ENCODE results near the gene SEMA4G. TPM values are rescaled to one million over a fixed set of nuclear protein-coding genes. Genes with fewer than 3 reads are reported as not detected.

SEMA4G gene, protein sequence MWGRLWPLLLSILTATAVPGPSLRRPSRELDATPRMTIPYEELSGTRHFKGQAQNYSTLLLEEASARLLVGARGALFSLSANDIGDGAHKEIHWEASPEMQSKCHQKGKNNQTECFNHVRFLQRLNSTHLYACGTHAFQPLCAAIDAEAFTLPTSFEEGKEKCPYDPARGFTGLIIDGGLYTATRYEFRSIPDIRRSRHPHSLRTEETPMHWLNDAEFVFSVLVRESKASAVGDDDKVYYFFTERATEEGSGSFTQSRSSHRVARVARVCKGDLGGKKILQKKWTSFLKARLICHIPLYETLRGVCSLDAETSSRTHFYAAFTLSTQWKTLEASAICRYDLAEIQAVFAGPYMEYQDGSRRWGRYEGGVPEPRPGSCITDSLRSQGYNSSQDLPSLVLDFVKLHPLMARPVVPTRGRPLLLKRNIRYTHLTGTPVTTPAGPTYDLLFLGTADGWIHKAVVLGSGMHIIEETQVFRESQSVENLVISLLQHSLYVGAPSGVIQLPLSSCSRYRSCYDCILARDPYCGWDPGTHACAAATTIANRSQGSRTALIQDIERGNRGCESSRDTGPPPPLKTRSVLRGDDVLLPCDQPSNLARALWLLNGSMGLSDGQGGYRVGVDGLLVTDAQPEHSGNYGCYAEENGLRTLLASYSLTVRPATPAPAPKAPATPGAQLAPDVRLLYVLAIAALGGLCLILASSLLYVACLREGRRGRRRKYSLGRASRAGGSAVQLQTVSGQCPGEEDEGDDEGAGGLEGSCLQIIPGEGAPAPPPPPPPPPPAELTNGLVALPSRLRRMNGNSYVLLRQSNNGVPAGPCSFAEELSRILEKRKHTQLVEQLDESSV
- total RNA-seq (1 to 10 TPM; 3.1 to 3.8 (median 3.3) TPM), polyA plus RNA-seq (3.2 TPM)
- long read RNA-seq, donor 1, partial matches to known transcripts: 0 of 5 reads
- long read RNA-seq, donor 1, other reads (novel, unspliced or antisense): 4 of 5 reads
- long read RNA-seq, donor 2, partial matches to known transcripts: 0 of 1 reads
- long read RNA-seq, donor 2, other reads (novel, unspliced or antisense): 1 of 1 reads
- long read RNA-seq, donor 3: 0 reads
- long read RNA-seq, donor 4: 0 reads

DNA sequence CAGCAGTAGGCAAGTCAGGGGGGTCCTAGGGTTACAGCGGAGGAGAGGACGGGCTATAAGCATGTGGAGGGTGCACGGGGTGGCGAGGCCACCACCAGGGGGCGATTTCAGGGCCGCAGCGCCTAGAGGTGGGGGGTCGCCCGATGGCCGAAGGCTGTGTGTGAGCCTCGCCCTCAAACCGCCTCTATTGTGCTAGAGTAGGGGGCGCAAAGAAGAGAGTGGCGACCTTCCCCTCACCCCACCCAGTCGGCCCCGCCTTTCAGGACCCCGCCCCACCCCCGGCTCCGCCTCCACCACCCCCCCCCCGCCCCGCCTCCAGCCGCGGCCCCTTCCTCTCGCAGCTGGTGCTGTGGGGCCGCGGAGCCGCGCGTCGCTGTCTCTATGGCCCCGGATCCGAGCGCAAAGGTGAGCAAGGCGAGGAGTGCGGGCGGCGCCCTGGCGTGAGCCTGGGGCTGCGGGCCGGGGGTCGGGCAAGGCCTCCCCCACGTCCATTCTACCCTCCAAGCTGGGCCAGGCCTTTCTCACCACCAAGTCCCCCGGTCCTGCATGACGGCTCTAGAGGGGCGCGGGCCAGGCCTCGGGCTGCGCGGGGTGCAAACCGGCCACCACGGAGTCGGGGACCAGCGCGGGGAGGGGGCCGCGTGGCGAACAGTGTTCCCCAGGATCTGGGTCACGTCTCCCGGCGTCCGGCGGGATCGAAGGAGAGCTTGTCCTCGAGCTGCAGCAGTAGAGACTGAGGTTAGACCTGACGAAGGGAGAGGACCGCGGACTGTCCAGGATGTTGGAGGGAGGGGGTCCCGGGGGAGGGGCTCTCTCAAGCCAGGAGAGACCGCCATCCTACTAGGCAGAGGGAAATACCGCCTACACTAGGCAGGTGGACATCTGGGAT lies at the start of gene SEMA4G:
TSS of gene SEMA4G (plus strand) at position 318 of the 889 bp plus-strand sequence. CDS start 3,409 bp downstream, outside the sequence.
- Histone ChIP-seq H3K27ac (ENCODE audit: low read length) (no peak within 1 kb of the TSS), H3K9me3 (ENCODE audit: control insufficient read depth, low read length) (no peaks in the 10 kb centered on the region), H3K27me3 (ENCODE audit: control insufficient read depth, insufficient read depth) (no peaks in the 10 kb centered on the region), H3K4me3 (ENCODE audit: low read length) (peak within 1 kb of the TSS; percentile 59), H3K4me1 (ENCODE audit: control insufficient read depth, insufficient read depth, low read length) (no peaks in the 10 kb centered on the region)
- intact Hi-C loops (cut with DNase I): no loop called here
- DNase-seq (peak; percentile 56 to 86 (median 79)), ATAC-seq (peak; percentile 76 to 85)
- 2% methylated on average over 70 of the region's 70 CpGs for whole genome bisulfite sequencing

DNA sequence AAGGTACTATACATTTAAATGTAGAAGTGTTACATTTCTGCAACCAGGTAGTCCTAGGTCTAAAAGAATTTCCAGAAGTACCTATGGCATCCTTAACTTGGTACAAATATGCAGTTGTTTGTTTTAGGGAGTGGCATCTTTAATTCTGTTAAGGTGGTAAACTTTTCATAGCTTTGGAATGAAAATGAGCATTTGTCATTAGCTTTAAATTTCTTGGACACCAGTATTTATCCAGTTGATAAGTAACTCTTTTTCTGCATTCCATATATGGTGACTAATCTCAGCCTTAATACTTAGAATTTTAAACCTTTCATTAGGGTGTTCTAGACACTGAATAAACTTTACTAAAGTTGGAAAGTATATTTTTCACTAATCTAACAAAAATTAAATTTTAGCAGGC lies 45.7 kb upstream of the SEMA4G start:
- no peak overlapping the region for H3K27ac ChIP-seq (ENCODE audit: low read length)
- no peak for ATAC-seq
- no peak overlapping the region for H3K4me3 ChIP-seq (ENCODE audit: low read length)
- intact Hi-C loops (cut with DNase I): no loop called here
- H3K27me3 ChIP-seq (ENCODE audit: control insufficient read depth, insufficient read depth): no peaks in the 10 kb centered on the region
- H3K4me1 ChIP-seq (ENCODE audit: control insufficient read depth, insufficient read depth, low read length): no peaks in the 10 kb centered on the region
- no peaks in the 10 kb centered on the region for H3K9me3 ChIP-seq (ENCODE audit: control insufficient read depth, low read length)
- DNase-seq: no peak

DNA sequence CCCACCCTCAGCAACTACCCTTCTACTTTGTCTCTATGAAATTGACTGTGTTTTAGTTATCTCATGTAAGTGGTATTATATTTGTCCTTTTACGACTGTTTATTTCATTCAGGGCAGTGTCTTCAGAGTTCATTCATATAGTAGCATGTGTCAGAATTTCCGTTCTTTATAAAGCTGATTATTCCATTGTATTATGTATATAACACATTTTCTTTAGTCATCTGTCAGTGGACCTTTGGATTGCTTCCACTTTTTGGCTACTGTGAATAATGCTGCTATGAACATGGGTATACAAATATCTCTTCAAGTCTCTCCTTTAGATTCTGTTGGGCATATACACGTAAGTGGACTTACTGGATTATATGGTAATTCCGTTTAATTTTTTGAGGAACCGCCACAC lies 42.0 kb upstream of the SEMA4G start:
- ATAC-seq (no peak), DNase-seq (no peak)
- WGBS: 83% methylated on average over 5 of the region's 5 CpGs
- no peak overlapping the region for H3K27ac ChIP-seq (ENCODE audit: low read length)
- no peaks in the 10 kb centered on the region for H3K9me3 ChIP-seq (ENCODE audit: control insufficient read depth, low read length)
- no peaks in the 10 kb centered on the region for H3K4me1 ChIP-seq (ENCODE audit: control insufficient read depth, insufficient read depth, low read length)
- H3K27me3 ChIP-seq (ENCODE audit: control insufficient read depth, insufficient read depth): no peaks in the 10 kb centered on the region
- intact Hi-C loops (cut with DNase I): no loop called here
- H3K4me3 ChIP-seq (ENCODE audit: low read length): no peak overlapping the region

DNA sequence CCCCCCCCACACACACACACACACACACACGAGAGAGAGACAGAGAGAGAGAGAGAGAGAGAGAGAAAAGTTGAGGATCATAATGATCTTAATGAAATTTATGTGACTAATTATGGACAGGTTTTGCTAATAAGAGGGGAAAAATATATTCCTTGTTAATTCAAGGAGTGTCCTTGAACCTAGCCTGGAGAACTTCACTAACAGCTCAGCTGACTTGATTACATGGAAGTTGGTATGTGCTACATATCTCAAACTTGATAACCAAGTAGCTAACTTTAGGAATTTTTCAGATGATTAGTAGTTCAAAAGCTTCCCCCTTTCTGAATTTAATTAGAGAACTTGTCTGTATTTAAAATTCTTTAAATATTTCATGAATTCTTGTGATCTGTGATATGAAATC lies 41.3 kb upstream of the SEMA4G start:
- intact Hi-C loops (cut with DNase I): no loop called here
- H3K9me3 ChIP-seq (ENCODE audit: control insufficient read depth, low read length): no peaks in the 10 kb centered on the region
- DNase-seq (no peak), ATAC-seq (no peak)
- no peak overlapping the region for H3K4me3 ChIP-seq (ENCODE audit: low read length)
- 9% methylated on average over 1 of the region's 1 CpG for WGBS
- H3K27me3 ChIP-seq (ENCODE audit: control insufficient read depth, insufficient read depth): no peaks in the 10 kb centered on the region
- H3K4me1 ChIP-seq (ENCODE audit: control insufficient read depth, insufficient read depth, low read length): no peaks in the 10 kb centered on the region
- H3K27ac ChIP-seq (ENCODE audit: low read length): no peak overlapping the region

DNA sequence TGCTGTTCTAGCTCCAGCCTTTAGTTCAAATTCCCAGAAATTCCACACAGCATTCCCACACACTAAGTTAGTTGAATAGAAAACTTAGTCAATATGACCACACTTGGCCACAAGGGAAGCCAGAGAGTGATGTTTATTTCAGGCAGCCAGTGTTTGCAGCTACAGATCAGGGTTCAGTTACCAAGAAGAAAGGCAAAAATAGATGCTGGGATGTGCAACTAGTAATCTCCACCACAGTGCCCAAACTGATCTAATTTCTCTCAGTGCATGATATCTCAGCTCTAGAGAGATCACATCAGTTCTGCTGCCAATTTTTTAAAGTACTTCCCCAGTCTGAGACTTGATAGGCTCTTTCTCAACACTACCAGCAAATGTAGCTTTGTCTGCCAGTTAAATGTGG lies 38.9 kb upstream of the SEMA4G start:
- Histone ChIP-seq H3K27ac (ENCODE audit: low read length) (no peak overlapping the region), H3K4me1 (ENCODE audit: control insufficient read depth, insufficient read depth, low read length) (no peaks in the 10 kb centered on the region), H3K4me3 (ENCODE audit: low read length) (no peak overlapping the region), H3K27me3 (ENCODE audit: control insufficient read depth, insufficient read depth) (no peaks in the 10 kb centered on the region), H3K9me3 (ENCODE audit: control insufficient read depth, low read length) (no peaks in the 10 kb centered on the region)
- no peak for DNase-seq
- peak in 1 of 2 donors; percentile 50 for ATAC-seq
- intact Hi-C loops (cut with DNase I): no loop called here

DNA sequence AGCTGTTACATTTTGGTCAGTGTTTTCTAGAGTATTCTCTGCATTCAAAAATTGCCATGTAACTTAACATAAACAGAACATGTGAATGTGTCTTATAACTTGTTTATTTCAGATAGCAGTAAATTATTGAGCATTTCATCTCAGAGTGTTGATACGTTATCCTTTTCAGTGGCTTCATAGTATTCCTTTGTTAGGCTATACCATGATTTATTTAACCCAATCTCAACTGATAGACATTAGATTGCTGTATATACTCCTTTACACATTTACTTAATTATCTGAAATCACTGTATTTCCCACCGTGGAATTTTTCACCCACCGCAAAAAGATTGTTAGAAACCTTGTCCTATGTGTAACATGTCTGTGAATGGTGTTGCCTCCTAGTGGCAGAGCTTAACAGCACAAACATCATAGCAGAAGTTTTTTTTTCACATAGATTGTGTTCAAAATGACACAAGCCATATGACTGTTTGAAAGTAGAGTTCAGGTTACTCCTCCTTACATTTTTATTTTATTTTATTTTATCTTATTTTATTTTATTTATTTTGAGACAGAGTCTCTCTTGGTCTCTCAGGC lies 35.1 kb upstream of the SEMA4G start:
- DNase-seq (no peak), ATAC-seq (no peak)
- no peaks in the 10 kb centered on the region for H3K4me1 ChIP-seq (ENCODE audit: control insufficient read depth, insufficient read depth, low read length)
- 96% methylated on average over 3 of the region's 3 CpGs for WGBS
- H3K4me3 ChIP-seq (ENCODE audit: low read length): no peak overlapping the region
- no peak overlapping the region for H3K27ac ChIP-seq (ENCODE audit: low read length)
- intact Hi-C loops (cut with DNase I): no loop called here
- H3K27me3 ChIP-seq (ENCODE audit: control insufficient read depth, insufficient read depth): no peaks in the 10 kb centered on the region
- H3K9me3 ChIP-seq (ENCODE audit: control insufficient read depth, low read length): no peaks in the 10 kb centered on the region

DNA sequence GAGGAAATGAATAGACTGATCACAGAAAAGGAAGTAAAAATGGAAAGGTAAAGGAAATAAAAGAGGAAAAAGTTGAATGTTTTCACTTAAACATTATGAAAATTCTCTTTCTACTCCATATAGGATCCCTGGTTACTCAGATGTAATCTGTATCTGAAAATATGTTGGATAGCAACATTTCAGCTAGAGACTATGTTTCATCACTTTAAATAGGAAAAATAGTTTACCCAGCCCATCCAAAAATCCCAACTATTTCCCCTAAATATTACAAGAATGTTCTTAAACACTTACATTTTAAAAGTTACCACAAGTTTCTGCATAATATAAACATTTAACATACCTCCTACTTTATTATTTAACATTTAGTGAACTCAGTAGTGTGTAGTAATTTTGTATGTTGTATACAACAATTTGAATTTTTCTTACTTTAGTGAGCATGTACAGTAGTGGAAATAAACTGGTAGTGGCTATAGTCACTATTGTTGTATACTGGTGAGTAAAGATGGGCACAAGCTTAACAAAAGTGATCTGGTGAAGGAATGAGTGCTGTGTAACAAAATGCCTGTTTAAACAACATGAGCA lies 29.4 kb upstream of the SEMA4G start:
- Histone ChIP-seq H3K27me3 (ENCODE audit: control insufficient read depth, insufficient read depth) (no peaks in the 10 kb centered on the region), H3K9me3 (ENCODE audit: control insufficient read depth, low read length) (no peaks in the 10 kb centered on the region), H3K4me1 (ENCODE audit: control insufficient read depth, insufficient read depth, low read length) (no peaks in the 10 kb centered on the region), H3K4me3 (ENCODE audit: low read length) (no peak overlapping the region), H3K27ac (ENCODE audit: low read length) (no peak overlapping the region)
- ATAC-seq: no peak
- intact Hi-C loops (cut with DNase I): no loop called here
- no peak for DNase-seq

DNA sequence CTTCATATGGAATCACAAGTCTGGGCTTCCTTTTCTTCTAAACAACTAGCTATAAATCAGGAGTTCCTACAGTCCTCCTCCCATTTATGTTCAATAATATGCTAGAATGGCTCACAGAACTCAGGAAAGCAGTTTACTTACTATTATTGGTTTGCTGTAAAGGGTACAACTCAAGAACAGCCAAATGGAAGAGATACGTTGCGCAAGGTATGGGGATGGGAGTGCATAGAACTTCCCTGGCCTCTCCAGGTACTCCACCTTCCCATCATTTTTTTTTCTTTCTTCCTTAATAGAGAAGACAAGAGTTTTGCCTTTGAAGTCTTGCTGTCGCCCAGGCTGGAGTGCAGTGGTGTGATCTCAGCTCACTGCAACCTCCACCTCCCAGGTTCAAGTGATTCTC lies 27.1 kb upstream of the SEMA4G start:
- H3K27ac ChIP-seq (ENCODE audit: low read length): no peak overlapping the region
- H3K9me3 ChIP-seq (ENCODE audit: control insufficient read depth, low read length): no peaks in the 10 kb centered on the region
- DNase-seq: no peak
- H3K4me3 ChIP-seq (ENCODE audit: low read length): no peak overlapping the region
- H3K4me1 ChIP-seq (ENCODE audit: control insufficient read depth, insufficient read depth, low read length): no peaks in the 10 kb centered on the region
- intact Hi-C loops (cut with DNase I): no loop called here
- no peaks in the 10 kb centered on the region for H3K27me3 ChIP-seq (ENCODE audit: control insufficient read depth, insufficient read depth)
- ATAC-seq: no peak
- 97% methylated on average over 3 of the region's 3 CpGs for WGBS

DNA sequence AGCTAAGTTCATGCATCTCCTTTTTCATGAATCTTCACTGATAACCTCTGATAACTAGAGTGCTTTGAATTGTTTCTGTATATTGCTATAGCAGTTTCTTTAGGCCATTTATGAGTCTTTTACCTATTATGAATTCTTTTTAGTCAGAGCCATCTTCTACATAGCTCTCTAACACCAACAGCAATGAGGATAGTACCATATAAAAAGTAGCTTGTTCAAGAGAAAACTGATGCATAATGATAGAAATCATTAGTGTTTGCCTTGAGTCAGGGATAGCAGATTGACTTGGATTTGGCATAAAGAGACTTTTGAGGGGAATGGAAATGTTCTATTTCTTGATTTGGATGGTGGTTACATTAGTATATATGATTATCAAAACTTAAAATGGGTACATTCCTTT lies 25.8 kb upstream of the SEMA4G start:
- no peak for ATAC-seq
- no peak overlapping the region for H3K4me3 ChIP-seq (ENCODE audit: low read length)
- H3K27ac ChIP-seq (ENCODE audit: low read length): no peak overlapping the region
- no peaks in the 10 kb centered on the region for H3K4me1 ChIP-seq (ENCODE audit: control insufficient read depth, insufficient read depth, low read length)
- intact Hi-C loops (cut with DNase I): no loop called here
- no peak for DNase-seq
- no peaks in the 10 kb centered on the region for H3K9me3 ChIP-seq (ENCODE audit: control insufficient read depth, low read length)
- no peaks in the 10 kb centered on the region for H3K27me3 ChIP-seq (ENCODE audit: control insufficient read depth, insufficient read depth)

DNA sequence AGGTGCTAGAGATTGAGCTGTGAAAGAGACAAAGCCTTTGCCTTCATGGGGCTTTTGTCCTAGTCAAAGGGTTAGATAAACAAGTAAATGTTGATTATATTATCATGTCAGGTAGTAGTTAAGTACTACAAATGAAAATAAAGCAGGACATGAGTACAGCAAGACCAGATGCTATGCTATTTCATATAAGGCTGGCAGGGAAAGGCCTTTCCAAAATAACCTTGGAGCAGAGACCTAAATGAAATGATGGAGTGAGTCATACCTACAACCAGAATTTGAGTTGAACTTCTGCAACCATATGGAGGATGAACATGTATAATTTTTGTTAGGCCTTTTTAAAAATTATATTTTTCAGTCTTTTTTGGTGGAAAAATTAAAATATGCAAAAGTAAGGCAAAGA lies 23.6 kb upstream of the SEMA4G start:
- H3K27me3 ChIP-seq (ENCODE audit: control insufficient read depth, insufficient read depth): no peaks in the 10 kb centered on the region
- H3K4me1 ChIP-seq (ENCODE audit: control insufficient read depth, insufficient read depth, low read length): no peaks in the 10 kb centered on the region
- DNase-seq: no peak
- intact Hi-C loops (cut with DNase I): no loop called here
- no peak for ATAC-seq
- no peak overlapping the region for H3K4me3 ChIP-seq (ENCODE audit: low read length)
- no peaks in the 10 kb centered on the region for H3K9me3 ChIP-seq (ENCODE audit: control insufficient read depth, low read length)
- H3K27ac ChIP-seq (ENCODE audit: low read length): no peak overlapping the region

All from right cardiac atrium (tissue), 5 donors.